ENCODE measurements around the gene CDK11A. TPM values are rescaled to one million over a fixed set of nuclear protein-coding genes. Genes with fewer than 3 reads are reported as not detected.

CDK11A gene
- 12.5 and 19.0 TPM in 2 replicates for total RNA-seq

DNA sequence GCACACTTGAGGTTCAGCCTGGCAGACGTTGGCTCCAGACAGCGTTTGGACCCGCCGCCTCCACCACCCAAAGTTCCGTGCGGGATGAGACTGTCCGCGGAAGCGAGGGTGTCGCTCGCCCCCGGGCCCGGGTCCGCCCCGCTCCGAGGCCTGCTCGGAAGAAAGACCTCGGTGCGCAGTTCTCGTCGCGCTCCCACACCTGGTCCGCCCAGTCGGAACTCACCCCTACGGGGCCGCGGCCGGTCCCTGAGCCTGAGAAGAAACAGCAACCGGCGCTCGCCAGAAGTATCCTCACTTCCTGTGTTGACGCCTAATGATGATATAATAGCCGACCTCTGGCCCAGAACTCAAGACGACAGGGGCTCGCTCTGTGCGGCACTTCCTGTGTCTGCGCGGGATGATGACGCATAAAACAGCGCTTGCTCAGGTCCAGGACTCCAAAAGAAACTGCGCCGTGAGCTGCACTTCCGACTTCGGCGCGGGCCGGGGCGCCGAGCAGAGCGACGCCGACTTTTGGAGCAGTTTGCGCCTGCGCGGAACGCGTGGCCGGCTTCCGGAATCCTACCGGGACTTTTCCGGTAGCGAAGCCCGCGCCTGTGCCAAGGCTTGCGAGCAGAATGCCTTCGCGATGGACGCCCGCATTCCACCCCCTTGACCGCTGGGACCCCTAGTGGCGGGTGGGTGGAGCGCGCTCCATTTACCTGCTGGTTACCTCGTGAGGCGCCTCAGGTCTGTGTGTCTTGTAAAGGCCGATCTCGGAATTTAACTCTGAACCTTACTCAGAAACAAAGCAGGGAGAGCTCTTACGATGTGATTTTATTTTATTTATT is at the start of gene CDK11A:
TSS of gene CDK11A (minus strand) at position 323 of the 830 bp plus-strand sequence. CDS start 1,539 bp downstream, outside the sequence.

DNA sequence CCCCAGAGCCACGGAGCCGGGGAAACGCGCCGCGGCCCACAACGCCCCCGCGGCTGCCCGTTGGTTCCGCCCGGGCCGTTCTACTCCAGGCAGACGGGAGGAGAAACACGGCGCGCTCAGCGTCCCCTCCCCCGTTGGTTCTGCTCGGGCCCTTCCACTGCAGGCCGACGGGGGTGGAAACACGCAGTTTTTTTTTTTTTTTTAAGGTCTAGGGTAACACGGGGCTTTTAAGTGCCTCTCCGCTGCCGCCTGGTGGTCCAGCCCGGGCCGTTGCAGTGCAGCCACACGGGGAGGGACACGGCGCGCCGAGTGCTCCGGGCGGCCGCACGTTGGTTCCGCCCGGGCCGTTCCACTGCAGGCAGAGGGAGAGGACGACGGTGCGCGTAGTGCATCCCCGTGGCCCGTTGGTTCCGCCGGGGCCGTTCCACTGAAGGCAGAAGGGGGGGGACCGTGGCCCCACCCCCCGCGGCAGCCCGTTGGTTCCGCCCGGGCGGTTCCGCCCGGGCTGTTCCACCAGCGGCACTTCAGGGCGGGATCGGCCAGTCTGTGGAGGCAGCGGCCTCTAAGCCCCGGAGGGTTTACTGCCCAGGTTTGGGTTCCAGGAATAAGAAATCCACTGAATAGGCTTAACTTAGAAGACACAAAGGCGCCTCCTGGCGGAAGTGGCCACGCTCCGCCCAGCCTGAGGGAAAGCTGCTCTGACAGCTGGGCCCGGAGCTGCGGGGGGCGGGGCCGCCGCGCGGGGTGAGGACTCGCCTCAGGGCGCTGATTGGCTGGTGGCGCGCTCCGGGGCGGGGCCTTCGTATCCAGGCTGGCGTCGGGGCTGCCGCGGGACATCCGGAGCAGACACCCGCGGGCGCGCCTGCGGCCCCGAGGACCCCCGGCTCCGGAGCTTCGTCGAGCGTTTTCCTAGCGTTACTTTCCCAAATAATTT is 31.2 kb downstream of the CDK11A start, which contains the start of gene SLC35E2B:
TSS of gene SLC35E2B (minus strand) at position 82 of the 934 bp plus-strand sequence. CDS start 16,096 bp downstream, outside the sequence.

DNA sequence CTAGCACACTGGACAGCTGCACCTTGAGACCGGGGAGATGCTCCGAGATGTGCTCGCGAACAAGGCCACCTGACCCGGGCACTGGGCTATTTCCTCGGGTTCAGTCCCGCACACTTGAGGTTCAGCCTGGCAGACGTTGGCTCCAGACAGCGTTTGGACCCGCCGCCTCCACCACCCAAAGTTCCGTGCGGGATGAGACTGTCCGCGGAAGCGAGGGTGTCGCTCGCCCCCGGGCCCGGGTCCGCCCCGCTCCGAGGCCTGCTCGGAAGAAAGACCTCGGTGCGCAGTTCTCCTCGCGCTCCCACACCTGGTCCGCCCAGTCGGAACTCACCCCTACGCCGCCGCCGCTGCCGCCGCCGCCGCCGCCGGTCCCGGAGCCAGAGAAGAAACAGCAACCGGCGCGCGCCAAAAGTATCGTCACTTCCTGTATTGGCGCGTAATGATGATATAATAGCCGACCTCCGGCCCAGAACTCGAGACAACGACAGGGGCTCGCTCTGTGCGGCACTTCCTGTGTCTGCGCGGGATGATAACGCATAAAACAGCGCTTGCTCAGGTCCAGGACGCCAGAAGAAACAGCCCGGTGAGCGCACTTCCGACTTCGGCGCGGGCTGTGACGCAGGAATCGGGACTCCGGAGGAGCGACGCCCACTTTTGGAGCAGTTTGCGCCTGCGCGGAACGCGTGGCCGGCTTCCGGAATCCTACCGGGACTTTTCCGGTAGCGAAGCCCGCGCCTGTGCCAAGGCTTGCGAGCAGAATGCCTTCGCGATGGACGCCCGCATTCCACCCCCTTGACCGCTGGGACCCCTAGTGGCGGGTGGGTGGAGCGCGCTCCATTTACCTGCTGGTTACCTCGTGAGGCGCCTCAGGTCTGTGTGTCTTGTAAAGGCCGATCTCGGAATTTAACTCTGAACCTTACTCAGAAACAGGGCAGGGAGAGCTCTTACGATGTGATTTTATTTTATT is 65.3 kb downstream of the CDK11A start, which contains the start of gene CDK11B:
TSS of gene CDK11B (minus strand) at position 422 of the 967 bp plus-strand sequence. CDS start 1,519 bp downstream, outside the sequence.

Other genes with a start within 250 kb of the CDK11A start
- 38.9 and 57.3 TPM in 2 replicates for gene ATAD3A, start 212.2 kb downstream of the CDK11A start, total RNA-seq
- 2.6 and 3.1 TPM in 2 replicates for gene TMEM240, start 183.7 kb downstream of the CDK11A start, total RNA-seq
- 56.2 and 56.7 TPM in 2 replicates for gene SSU72, start 149.5 kb downstream of the CDK11A start, total RNA-seq
- 3.1 and 7.3 TPM in 2 replicates for gene FNDC10, start 124.2 kb downstream of the CDK11A start, total RNA-seq
- 36.0 and 38.2 TPM in 2 replicates for gene MIB2, start 108.9 kb downstream of the CDK11A start, total RNA-seq
- gene MMP23B, start 92.2 kb downstream of the CDK11A start, total RNA-seq = 0.73 TPM in 1 of 2 replicates, not detected in the other
- gene CDK11B, start 65.4 kb downstream of the CDK11A start, total RNA-seq = 5.1 and 6.3 TPM in 2 replicates
- gene SLC35E2B, start 31.6 kb downstream of the CDK11A start, total RNA-seq = 32.5 and 37.8 TPM in 2 replicates
- gene NADK, start 54.1 kb upstream of the CDK11A start, total RNA-seq = 56.2 and 65.3 TPM in 2 replicates
- gene GNB1, start 166.7 kb upstream of the CDK11A start, total RNA-seq = 76.8 and 85.8 TPM in 2 replicates
- under 0.01 and 0.20 TPM in 2 replicates for gene CALML6, start 190.9 kb upstream of the CDK11A start, total RNA-seq
- 0.37 and 0.59 TPM in 2 replicates for gene TMEM52, start 194.9 kb upstream of the CDK11A start, total RNA-seq

Data from subcutaneous preadipocyte (primary cell).